ENCODE measurements around the gene RHOJ.

DNA sequence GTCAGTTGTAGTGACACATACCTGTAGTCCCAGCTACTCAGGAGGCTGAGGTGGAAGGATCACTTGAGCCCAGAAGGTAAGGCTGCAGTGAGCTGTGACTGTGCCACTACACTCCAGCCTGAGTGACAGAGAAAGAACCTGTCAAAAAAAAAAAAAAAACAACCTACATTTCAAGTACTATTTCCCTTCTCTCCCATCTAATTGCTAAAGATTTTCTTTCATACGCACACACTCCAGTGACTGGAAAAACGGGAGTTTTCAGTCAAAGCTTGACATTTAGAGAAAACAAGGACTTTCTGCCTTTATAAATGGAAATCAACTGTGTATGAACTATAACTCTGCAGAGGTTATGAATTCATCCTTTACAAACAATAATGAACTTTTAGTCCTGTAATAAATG is 88.6 kb downstream of the RHOJ start:
- TF ChIP-seq CTCF (IDR thresholded peaks at IDR 0.05; ENCODE audit: poor library complexity) (no peak), EZH2 (IDR thresholded peaks at IDR 0.05; ENCODE audit: borderline replicate concordance) (no peak), EZH2phosphoT487 (IDR thresholded peaks at IDR 0.05; ENCODE audit: low read depth, severe bottlenecking, unreplicated experiment) (no peak)

Data from hepatocyte (in vitro differentiated cells).